ENCODE data around the gene NAT8L.

DNA sequence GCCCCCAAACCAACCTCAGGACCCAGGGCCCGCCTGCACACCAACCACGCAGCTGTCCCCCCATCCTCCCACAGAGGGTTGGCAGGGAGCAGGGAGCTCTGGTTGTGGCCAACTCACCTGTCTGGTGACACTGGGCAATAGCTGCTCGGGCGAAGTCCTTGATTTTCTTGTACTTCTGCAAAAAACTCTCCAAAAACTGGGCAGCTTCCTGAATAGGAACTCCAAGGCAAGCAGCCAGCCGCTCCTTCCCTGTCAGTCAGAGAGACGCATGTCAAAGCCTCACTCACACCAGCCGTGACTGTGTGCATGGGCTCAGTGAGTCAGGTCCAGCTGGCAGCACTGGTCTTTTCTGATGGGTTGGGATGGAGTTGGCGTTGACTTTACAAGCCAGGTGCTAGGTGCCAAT is 26.4 kb downstream of the NAT8L start:
- TF ChIP-seq, protein P1, sequence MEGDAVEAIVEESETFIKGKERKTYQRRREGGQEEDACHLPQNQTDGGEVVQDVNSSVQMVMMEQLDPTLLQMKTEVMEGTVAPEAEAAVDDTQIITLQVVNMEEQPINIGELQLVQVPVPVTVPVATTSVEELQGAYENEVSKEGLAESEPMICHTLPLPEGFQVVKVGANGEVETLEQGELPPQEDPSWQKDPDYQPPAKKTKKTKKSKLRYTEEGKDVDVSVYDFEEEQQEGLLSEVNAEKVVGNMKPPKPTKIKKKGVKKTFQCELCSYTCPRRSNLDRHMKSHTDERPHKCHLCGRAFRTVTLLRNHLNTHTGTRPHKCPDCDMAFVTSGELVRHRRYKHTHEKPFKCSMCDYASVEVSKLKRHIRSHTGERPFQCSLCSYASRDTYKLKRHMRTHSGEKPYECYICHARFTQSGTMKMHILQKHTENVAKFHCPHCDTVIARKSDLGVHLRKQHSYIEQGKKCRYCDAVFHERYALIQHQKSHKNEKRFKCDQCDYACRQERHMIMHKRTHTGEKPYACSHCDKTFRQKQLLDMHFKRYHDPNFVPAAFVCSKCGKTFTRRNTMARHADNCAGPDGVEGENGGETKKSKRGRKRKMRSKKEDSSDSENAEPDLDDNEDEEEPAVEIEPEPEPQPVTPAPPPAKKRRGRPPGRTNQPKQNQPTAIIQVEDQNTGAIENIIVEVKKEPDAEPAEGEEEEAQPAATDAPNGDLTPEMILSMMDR (IDR thresholded peaks at IDR 0.05), result no peak
- TF ChIP-seq EP300 (IDR thresholded peaks at IDR 0.05) (no peak), POLR2A (IDR thresholded peaks at IDR 0.05) (no peak)

Measured in sigmoid colon (tissue), 4 donors.